A549 treated with Mapracorat at 1 μM for 4 hours (cell line): ENCODE measurements around the gene CASTOR1. TPM values are rescaled to one million over a fixed set of nuclear protein-coding genes. Genes with fewer than 3 reads are reported as not detected.

Experiments
- total RNA-seq: library from RNA; stranded (reverse); fragments of 200-300 nt; extraction: Qiagen RNA extraction; gene quantifications from 5 replicates; pipeline ENCODE4 v1.2.3, GENCODE V29; 2022

CASTOR1 gene
- 3.4 to 7.0 TPM (median 6.0 TPM) in 5 replicates for total RNA-seq

DNA sequence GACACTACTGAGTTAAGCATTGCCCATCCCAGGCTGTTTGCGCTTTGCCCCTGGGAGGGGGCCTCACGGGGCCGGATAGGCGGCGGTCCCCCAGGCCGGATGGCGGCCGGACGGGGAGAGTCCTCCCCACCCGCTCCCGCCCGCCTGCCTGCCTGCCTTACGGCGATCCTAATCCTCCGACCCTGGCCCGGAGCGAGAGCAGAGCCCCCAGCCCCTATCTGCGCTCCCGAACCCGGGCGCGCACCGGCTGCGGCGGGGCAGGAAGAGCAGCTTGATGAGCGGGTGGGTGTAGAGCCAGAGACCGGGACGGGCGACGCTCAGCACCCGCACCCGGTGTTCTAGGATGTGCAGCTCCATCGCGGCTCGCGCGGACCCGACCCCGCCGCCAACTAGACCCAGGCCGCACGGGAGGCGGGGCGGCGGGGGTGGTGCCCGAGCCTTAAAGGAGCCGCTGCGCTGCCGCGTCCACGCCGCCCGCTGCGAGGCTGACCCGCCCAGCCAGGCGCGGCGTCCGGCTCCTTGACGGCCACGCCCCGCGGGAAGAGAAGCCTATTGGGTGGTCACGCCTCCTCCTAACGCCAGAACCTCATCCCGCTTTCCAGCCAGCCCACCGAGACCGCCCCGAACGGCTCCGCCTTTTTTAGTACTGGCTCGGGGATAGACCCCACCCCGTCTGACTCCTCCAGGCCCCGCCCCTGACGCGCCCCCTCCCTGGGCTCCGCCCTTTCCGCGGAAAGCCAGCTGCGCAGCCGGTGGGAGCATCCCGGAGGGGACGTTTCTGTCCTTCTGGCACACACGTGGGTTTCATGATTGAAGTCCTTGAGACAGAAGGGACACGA lies at the start of gene CASTOR1:
Gene CASTOR1, minus strand, starts transcription at position 365 of the 839 bp plus-strand sequence. Its CDS starts 8 bp downstream, at position 357.

GRCh38 chr22:30326706-30327362 lies 37.5 kb upstream of the CASTOR1 start, which contains the start of gene TBC1D10A:
TBC1D10A (minus strand) TSS chr22:30326941; CDS start chr22:30326881, 60 bp downstream.

GRCh38 chr22:30266445-30267381 lies 22.6 kb downstream of the CASTOR1 start, which contains the start of gene OSM:
OSM (minus strand) TSS chr22:30266851; CDS start chr22:30266799, 52 bp downstream.

GRCh38 chr22:30245985-30246813 lies 43.1 kb downstream of the CASTOR1 start, which contains the start of gene LIF:
LIF (minus strand) TSS chr22:30246759; CDS start chr22:30246695, 64 bp downstream.

Other genes with a start within 250 kb of the CASTOR1 start
- gene HORMAD2, start 209.0 kb downstream of the CASTOR1 start, total RNA-seq, result not detected in 5 replicates
- gene LIF, start 42.7 kb downstream of the CASTOR1 start, total RNA-seq, result 20.1 to 35.3 TPM (median 30.0 TPM) in 5 replicates
- gene OSM, start 22.7 kb downstream of the CASTOR1 start, total RNA-seq, result 0.12 TPM in 1 of 5 replicates, not detected in the others
- 8.2 to 9.8 TPM (median 9.4 TPM) in 5 replicates for gene TBC1D10A, start 37.4 kb upstream of the CASTOR1 start, total RNA-seq
- gene SF3A1, start 67.4 kb upstream of the CASTOR1 start, total RNA-seq, result 45.5 to 66.8 TPM (median 65.0 TPM) in 5 replicates
- 2.4 to 3.4 TPM (median 3.2 TPM) in 5 replicates for gene CCDC157, start 67.5 kb upstream of the CASTOR1 start, total RNA-seq
- gene RNF215, start 97.9 kb upstream of the CASTOR1 start, total RNA-seq, result 16.0 to 23.8 TPM (median 21.7 TPM) in 5 replicates
- 48.2 to 79.6 TPM (median 70.6 TPM) in 5 replicates for gene SEC14L2, start 107.5 kb upstream of the CASTOR1 start, total RNA-seq
- gene MTFP1, start 136.3 kb upstream of the CASTOR1 start, total RNA-seq, result 59.6 to 71.2 TPM (median 69.2 TPM) in 5 replicates
- gene SEC14L3, start 182.5 kb upstream of the CASTOR1 start, total RNA-seq, result not detected in 5 replicates
- 4.6 to 6.3 TPM (median 5.8 TPM) in 5 replicates for gene SEC14L4, start 216.2 kb upstream of the CASTOR1 start, total RNA-seq